HG03571 (cell line): Measurements from ENCODE around the gene SESN2.

Source experiments
- ATAC-seq: cut with Tn5 transposase; IDR thresholded peaks from one replicate; pipeline ENCODE4 v1.9.1; 2021; ENCODE audit not compliant: unreplicated experiment

SESN2 gene

GRCh38 chr1:28282426-28283407, 23.4 kb downstream of the SESN2 start:
- no peak for ATAC-seq

GRCh38 chr1:28286111-28286510, 26.8 kb downstream of the SESN2 start:
- ATAC-seq: no peak

- no peak for ATAC-seq
Observed at GRCh38 chr1:28288487-28288886, 29.2 kb downstream of the SESN2 start.

GRCh38 chr1:28290851-28291250, 31.5 kb downstream of the SESN2 start:
- ATAC-seq: no peak

GRCh38 chr1:28291711-28292110, 32.4 kb downstream of the SESN2 start:
- ATAC-seq: no peak

- ATAC-seq: no peak
Observed at GRCh38 chr1:28295936-28296335, 36.6 kb downstream of the SESN2 start.

GRCh38 chr1:28296401-28297261, 37.3 kb downstream of the SESN2 start:
- no peak for ATAC-seq

GRCh38 chr1:28297826-28298225, 38.5 kb downstream of the SESN2 start:
- ATAC-seq: no peak

- ATAC-seq: no peak
Observed at GRCh38 chr1:28298438-28298837, 39.1 kb downstream of the SESN2 start.

- no peak for ATAC-seq
Observed at GRCh38 chr1:28301368-28302174, 42.3 kb downstream of the SESN2 start.

GRCh38 chr1:28302247-28302646, 42.9 kb downstream of the SESN2 start:
- no peak for ATAC-seq

- ATAC-seq: no peak
Observed at GRCh38 chr1:28306301-28306949, 47.1 kb downstream of the SESN2 start.

GRCh38 chr1:28308750-28309149, 49.4 kb downstream of the SESN2 start:
- no peak for ATAC-seq

- ATAC-seq: no peak
Observed at GRCh38 chr1:28309702-28310101, 50.4 kb downstream of the SESN2 start.

- no peak for ATAC-seq
Observed at GRCh38 chr1:28313702-28314546, 54.6 kb downstream of the SESN2 start.

GRCh38 chr1:28314547-28314941, 55.2 kb downstream of the SESN2 start:
- ATAC-seq: no peak

- no peak for ATAC-seq
Observed at GRCh38 chr1:28317014-28317413, 57.7 kb downstream of the SESN2 start.

GRCh38 chr1:28322194-28322593, 62.9 kb downstream of the SESN2 start:
- no peak for ATAC-seq

GRCh38 chr1:28323720-28324119, 64.4 kb downstream of the SESN2 start:
- no peak for ATAC-seq

GRCh38 chr1:28326515-28326914, 67.2 kb downstream of the SESN2 start:
- no peak for ATAC-seq
